Testis (tissue), 3 donors: Measurements from ENCODE around the gene NXPH4. TPM values are rescaled to one million over a fixed set of nuclear protein-coding genes. Genes with fewer than 3 reads are reported as not detected.

Experiments used
- DNase-seq: peaks from one replicate; pipeline ENCODE4 v3.0.0-alpha.2; 2019
- H3K27ac ChIP-seq, 2 donors: fragments of 200-600 bp; sonication (generic); one replicate each; pipeline ENCODE4 v1.5.1; 2019
- H3K27me3 ChIP-seq: fragments of 200-600 bp; sonication (generic); one replicate; pipeline ENCODE4 v1.5.1; 2019
- H3K36me3 ChIP-seq: fragments of 200-600 bp; sonication (generic); one replicate; pipeline ENCODE4 v1.5.1; 2017; ENCODE audit warnings: low read depth; ENCODE audit errors: missing control alignments
- H3K4me1 ChIP-seq: fragments of 200-600 bp; sonication (generic); one replicate; pipeline ENCODE4 v1.5.1; 2019
- H3K4me3 ChIP-seq, 2 donors: fragments of 200-600 bp; sonication (generic); one replicate each; pipeline ENCODE4 v1.5.1; 2017 to 2019
- H3K9me3 ChIP-seq: fragments of 200-600 bp; sonication (generic); one replicate; pipeline ENCODE4 v1.5.1; 2017
- CTCF ChIP-seq, 3 experiments: fragments of 450-650 bp in 2 of 3; fragments of 200-600 bp in 1 of 3; sonication (generic) in 1 of 3; IDR thresholded peaks; one replicate each; pipeline ENCODE4 v1.5.1; 2016 to 2019; ENCODE audit warnings: antibody characterized with exemption in 3 of 3, mild to moderate bottlenecking in 2 of 3, moderate library complexity in 1 of 3
- POLR2A ChIP-seq: fragments of 450-650 bp; IDR thresholded peaks from one replicate; pipeline ENCODE4 v1.6.1; 2017; ENCODE audit warnings: antibody characterized with exemption, mild to moderate bottlenecking, moderate library complexity
- WGBS, 2 donors: methylation state at CpG; one replicate each; pipeline ENCODE4 v1.1.5; 2018; 5-methylcytosine and 5-hydroxymethylcytosine counted together
- intact Hi-C: fragments of 100-400 bp; cut with DNase I; formaldehyde crosslinking; loops from one replicate; pipeline ENCODE4 v1.15.1; 2023; ENCODE audit warnings: low total_unique reads
- polyA plus RNA-seq: library from polyadenylated mRNA; stranded (reverse); fragments of 350-450 nt; fragmentation: Illumina TruSeq; extraction: RNeasy Lipid Tissue Mini Kit (QIAGEN cat#74804); gene quantifications from one replicate; pipeline ENCODE4 v1.2.3, GENCODE V29; 2014; ENCODE audit warnings: low read depth, low replicate concordance; ENCODE audit not compliant: insufficient read depth
- total RNA-seq, 2 donors: library from RNA; depleted of rRNA; stranded (reverse); fragments of >200 nt; gene quantifications; one replicate each; pipeline ENCODE4 v1.2.3, GENCODE V29; 2016

NXPH4 gene
- total and polyA plus RNA-seq, 3 donors from 2014 or later = 1.8 to 7.7 (median 7.5) TPM

- Histone ChIP-seq H3K4me3 (no peak overlapping the region), H3K36me3 (no peaks in the 10 kb centered on the region), H3K27me3 (no peaks in the 10 kb centered on the region), H3K9me3 (no peaks in the 10 kb centered on the region), H3K4me1 (peaks cover 25% of the 10 kb centered on the region), H3K27ac (no peak overlapping the region)
- WGBS, 2 donors = 72 to 75% methylated on average over 12 to 23 of the region's 26 CpGs
- intact Hi-C loops = no loop called here
- TF ChIP-seq CTCF (IDR thresholded peaks at IDR 0.05) (no peak), POLR2A (no peak)
- no peak for DNase-seq
Measured at GRCh38 chr12:57235017-57235727, 18.6 kb downstream of the NXPH4 start.

DNA sequence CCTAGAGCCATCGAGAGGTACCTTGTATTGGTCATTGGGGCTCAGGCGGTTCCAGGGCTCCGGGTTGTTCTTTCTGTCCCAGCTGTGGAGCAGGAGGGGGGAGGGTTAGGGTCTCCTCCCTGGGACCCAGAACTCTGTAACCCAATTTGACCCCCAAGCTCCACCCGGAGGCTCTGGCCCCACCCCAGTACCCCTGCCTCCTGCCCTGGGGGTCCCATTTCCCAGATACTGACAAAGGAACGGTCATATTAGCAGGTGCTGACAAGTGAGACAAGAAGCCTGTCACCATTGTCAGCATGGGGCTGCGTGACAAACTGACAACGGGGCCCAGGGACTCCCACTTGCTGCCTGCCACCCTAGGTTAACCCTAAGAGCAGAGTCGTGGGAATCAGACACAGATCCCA is 19.1 kb downstream of the NXPH4 start:
- H3K27me3 ChIP-seq = no peaks in the 10 kb centered on the region
- no peak for TF ChIP-seq CTCF (IDR thresholded peaks at IDR 0.05)
- TF ChIP-seq POLR2A = no peak
- intact Hi-C loops = no loop called here
- no peaks in the 10 kb centered on the region for H3K36me3 ChIP-seq
- 40 to 75% methylated on average over 1 to 8 of the region's 8 CpGs for WGBS, 2 donors
- no peak overlapping the region for H3K27ac ChIP-seq
- no peaks in the 10 kb centered on the region for H3K9me3 ChIP-seq
- no peak overlapping the region for H3K4me3 ChIP-seq
- peaks cover 25% of the 10 kb centered on the region for H3K4me1 ChIP-seq
- DNase-seq = no peak

- intact Hi-C loops = no loop called here
- Histone ChIP-seq H3K9me3 (no peaks in the 10 kb centered on the region), H3K4me3 (no peak overlapping the region), H3K27ac (no peak overlapping the region), H3K27me3 (no peaks in the 10 kb centered on the region), H3K36me3 (no peaks in the 10 kb centered on the region), H3K4me1 (peaks cover 24% of the 10 kb centered on the region)
- TF ChIP-seq POLR2A = no peak
- 35 to 53% methylated on average over 13 to 40 of the region's 40 CpGs for WGBS, 2 donors
- DNase-seq = no peak
Measured at GRCh38 chr12:57236201-57236924, 19.8 kb downstream of the NXPH4 start.

DNA sequence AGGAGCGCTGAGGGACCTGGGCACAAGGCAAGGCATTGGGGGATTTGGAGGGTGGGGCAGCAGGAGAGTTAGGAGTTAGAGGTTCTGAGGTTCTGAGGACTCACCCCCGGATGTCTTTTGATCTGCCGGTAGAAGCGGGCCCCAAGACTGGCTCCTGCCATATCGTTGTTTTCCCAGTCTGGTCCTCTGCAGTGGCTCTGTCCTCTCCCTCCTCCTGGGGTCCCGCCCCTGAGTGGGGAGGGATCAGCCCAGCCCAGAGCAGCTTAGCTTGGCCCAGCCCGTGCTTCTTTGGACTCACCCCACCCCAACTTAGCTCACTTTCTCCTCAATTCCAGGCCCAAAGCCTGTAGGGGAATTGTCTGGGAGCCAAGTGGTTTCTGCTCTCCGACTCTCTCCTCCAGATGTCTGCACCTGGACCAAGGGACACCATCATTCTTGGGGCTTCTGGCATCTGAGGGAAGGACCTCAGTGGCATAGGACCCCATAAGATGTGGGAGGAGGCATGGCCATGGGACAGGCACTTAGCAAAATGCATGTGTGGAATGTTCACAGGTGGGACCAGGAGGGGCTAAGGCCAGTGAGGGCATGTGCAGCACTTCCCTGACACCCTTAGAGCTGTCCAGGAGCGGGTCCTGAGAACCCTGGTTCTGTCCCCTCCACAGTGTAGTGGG is 20.5 kb downstream of the NXPH4 start:
- no peak overlapping the region for H3K4me3 ChIP-seq
- peaks cover 24% of the 10 kb centered on the region for H3K4me1 ChIP-seq
- H3K27me3 ChIP-seq = no peaks in the 10 kb centered on the region
- no peak for DNase-seq
- no peaks in the 10 kb centered on the region for H3K9me3 ChIP-seq
- 36 to 50% methylated on average over 5 to 9 of the region's 9 CpGs for WGBS, 2 donors
- TF ChIP-seq CTCF (IDR thresholded peaks at IDR 0.05) (no peak), POLR2A (no peak)
- no peaks in the 10 kb centered on the region for H3K36me3 ChIP-seq
- no peak overlapping the region for H3K27ac ChIP-seq
- intact Hi-C loops = no loop called here

GRCh38 chr12:57237596-57237931 is 21.0 kb downstream of the NXPH4 start:
- H3K4me3 ChIP-seq = no peak overlapping the region
- H3K9me3 ChIP-seq = no peaks in the 10 kb centered on the region
- H3K36me3 ChIP-seq = no peaks in the 10 kb centered on the region
- H3K27me3 ChIP-seq = no peaks in the 10 kb centered on the region
- H3K27ac ChIP-seq = no peak overlapping the region
- TF ChIP-seq CTCF (IDR thresholded peaks at IDR 0.05) (no peak), POLR2A (no peak)
- peaks cover 24% of the 10 kb centered on the region for H3K4me1 ChIP-seq
- no peak for DNase-seq
- intact Hi-C loops = no loop called here
- WGBS, 2 donors = 49 to 61% methylated on average over 5 of the region's 5 CpGs
